GM12878 (cell line): ENCODE measurements around the gene SFI1. TPM values are rescaled to one million over a fixed set of nuclear protein-coding genes. Genes with fewer than 3 reads are reported as not detected.

Experiments
- ATAC-seq: fragments of 200-7000 bp; cut with Tn5 transposase; 3 replicates; pipeline ENCODE4 v1.9.1; 2020; ENCODE audit warnings: mild to moderate bottlenecking, moderate library complexity
- BruUV-seq: library from RNA; stranded (reverse); fragments of 400-500 nt; replicated peaks from 2 replicates; lab custom pipeline; 2021; lab: Mats Ljungman, UMichigan
- CTCF ChIA-PET: fragments of 300-600 bp; sonication (Branson Sonifier 250); formaldehyde crosslinking; extraction: SDS; loops from one replicate; lab custom pipeline; 2021; ENCODE audit warnings: inconsistent platforms; lab: Yijun Ruan, JAX
- POLR2A ChIA-PET: fragments of 350-600 bp; formaldehyde crosslinking; extraction: SDS; loops from one replicate; lab custom pipeline; 2021; ENCODE audit warnings: inconsistent platforms; lab: Charles Lee
- RAD21 ChIA-PET: fragments of 300-600 bp; sonication (Branson Sonifier 250); formaldehyde crosslinking; loops from one replicate; lab custom pipeline; 2023; ENCODE audit warnings: antibody characterized with exemption; ENCODE audit not compliant: unreplicated experiment; lab: Charles Lee
- SMC1A ChIA-PET: fragments of 300-600 bp; sonication (Branson Sonifier 250); formaldehyde crosslinking; loops from one replicate; lab custom pipeline; 2023; ENCODE audit not compliant: unreplicated experiment, uncharacterized antibody; lab: Charles Lee
- DNase-seq: peaks from one replicate; pipeline ENCODE4 v3.0.0-alpha.2; 2011; ENCODE audit warnings: low read depth, low spot score
- FAIRE-seq: peaks from 3 replicates; lab custom pipeline; 2011; peaks lifted over from hg19 to GRCh38; lab: Jason Lieb, UNC
- H2AFZ ChIP-seq: 2 replicates; pipeline ENCODE4 v1.6.0; 2011; ENCODE audit warnings: low read depth, low read length, control low read depth; ENCODE audit not compliant: control insufficient read depth
- H3K27ac ChIP-seq: 2 replicates; pipeline ENCODE4 v1.5.1; 2011; ENCODE audit warnings: control low read depth; ENCODE audit not compliant: control insufficient read depth, insufficient read depth
- H3K27me3 ChIP-seq, 2 experiments: replicated peaks in 1 of 2; 2 replicates each; pipeline versions ENCODE4 v1.6.0 to v1.6.1; 2011; ENCODE audit warnings: low read length in 1 of 2; ENCODE audit not compliant: control insufficient read depth in 2 of 2, insufficient read depth in 2 of 2
- H3K36me3 ChIP-seq, 2 experiments: 2 replicates each; pipeline ENCODE4 v1.5.1; 2011; ENCODE audit warnings: low read length in 1 of 2; ENCODE audit not compliant: control insufficient read depth in 2 of 2, insufficient read depth in 2 of 2
- H3K4me1 ChIP-seq: 2 replicates; pipeline ENCODE4 v1.6.1; 2011; ENCODE audit warnings: mild to moderate bottlenecking, low read length, moderate library complexity, mixed read lengths; ENCODE audit not compliant: control insufficient read depth, insufficient read depth
- H3K4me2 ChIP-seq: 2 replicates; pipeline ENCODE4 v1.6.0; 2011; ENCODE audit warnings: control low read depth; ENCODE audit not compliant: control insufficient read depth, insufficient read depth
- H3K4me3 ChIP-seq: fragments of 200-600 bp; sonication (generic); 2 replicates; pipeline ENCODE4 v1.5.1; 2016
- H3K79me2 ChIP-seq: 2 replicates; pipeline ENCODE4 v1.6.0; 2011; ENCODE audit warnings: low read length; ENCODE audit not compliant: control insufficient read depth, insufficient read depth
- H3K9ac ChIP-seq: 2 replicates; pipeline ENCODE4 v1.8.0; 2011; ENCODE audit warnings: low read length, control low read depth, mixed read lengths; ENCODE audit not compliant: control insufficient read depth, insufficient read depth
- H3K9me3 ChIP-seq: replicated peaks from 3 replicates; pipeline ENCODE4 v1.5.1; 2011; ENCODE audit warnings: mild to moderate bottlenecking, low read length; ENCODE audit not compliant: control insufficient read depth, insufficient read depth
- H4K20me1 ChIP-seq: 2 replicates; pipeline ENCODE4 v1.6.0; 2011; ENCODE audit not compliant: control insufficient read depth, insufficient read depth
- BRCA1 ChIP-seq: IDR thresholded peaks from 2 replicates; pipeline ENCODE4 v1.6.1; 2011; ENCODE audit warnings: low read depth, low read length, improper control_type of control experiment
- CBX3 ChIP-seq: fragments of 200-600 bp; sonication (generic); IDR thresholded peaks from 2 replicates; pipeline ENCODE4 v1.6.1; 2016; ENCODE audit warnings: low read depth, borderline replicate concordance
- HDGF ChIP-seq: fragments of 450-650 bp; IDR thresholded peaks from 2 replicates; pipeline ENCODE4 v1.6.1; 2016; ENCODE audit warnings: antibody characterized with exemption
- KDM1A ChIP-seq: fragments of 200-600 bp; sonication (generic); IDR thresholded peaks from 2 replicates; pipeline ENCODE4 v1.6.1; 2016; ENCODE audit warnings: borderline replicate concordance
- MEF2A ChIP-seq: IDR thresholded peaks from 2 replicates; pipeline ENCODE4 v1.6.1; 2011; ENCODE audit warnings: low read depth, mild to moderate bottlenecking, low read length, moderate library complexity; ENCODE audit not compliant: insufficient read depth
- MTA2 ChIP-seq: fragments of 450-650 bp; IDR thresholded peaks from 2 replicates; pipeline ENCODE4 v1.6.1; 2016; ENCODE audit warnings: low read depth, mild to moderate bottlenecking, moderate library complexity
- NRF1 ChIP-seq: conservative IDR thresholded peaks from 2 replicates; pipeline ENCODE4 v1.6.1; 2011; ENCODE audit warnings: mild to moderate bottlenecking, low read depth, low read length, improper control_type of control experiment
- PAX8 ChIP-seq: fragments of 450-650 bp; IDR thresholded peaks from 2 replicates; pipeline ENCODE4 v1.6.1; 2017; ENCODE audit warnings: mild to moderate bottlenecking, moderate library complexity
- RBBP5 ChIP-seq: fragments of 200-600 bp; sonication (generic); conservative IDR thresholded peaks from 2 replicates; pipeline ENCODE4 v1.6.1; 2016
- SIN3A ChIP-seq: IDR thresholded peaks from 2 replicates; pipeline ENCODE4 v1.6.1; 2012; ENCODE audit warnings: low read depth, low read length, improper control_type of control experiment
- TCF3 ChIP-seq: IDR thresholded peaks from 2 replicates; pipeline ENCODE4 v1.6.1; 2012; ENCODE audit warnings: low read depth, mild to moderate bottlenecking, low read length, borderline replicate concordance; ENCODE audit not compliant: insufficient read depth
- ZNF24 ChIP-seq: fragments of 450-650 bp; IDR thresholded peaks from 2 replicates; pipeline ENCODE4 v1.6.1; 2017; ENCODE audit warnings: antibody characterized with exemption, mild to moderate bottlenecking
- WGBS: methylation state at CpG from one replicate; pipeline ENCODE4 v1.1.6; 2016; ENCODE audit warnings: low lambda C conversion rate; ENCODE audit not compliant: insufficient replicate concordance, insufficient coverage; ENCODE audit errors: missing lambda C conversion rate; 5-methylcytosine and 5-hydroxymethylcytosine counted together
- in situ Hi-C: fragments of 300-500 bp; cut with MboI; formaldehyde crosslinking; loops from 9 replicates; pipeline ENCODE4 v1.14.3; 2018; ENCODE audit warnings: mixed read lengths
- intact Hi-C: fragments of 100-400 bp; cut with micrococcal nuclease; formaldehyde crosslinking; loops from one replicate; pipeline ENCODE4 v1.14.2; 2022; ENCODE audit not compliant: unreplicated experiment
- polyA plus RNA-seq, 11 experiments: library from polyadenylated mRNA; depleted of rRNA in 4 of 11; unstranded in 6 of 11; stranded (reverse) in 5 of 11; fragments of >200 nt; fragmentation: Nextera tagmentation in 4 of 11; fragmentation: Illumina TruSeq in 1 of 11; extraction: Ambion mirVana in 4 of 11; extraction: Trizol in 1 of 11; gene quantifications; 1 replicate in 1 of 11; 2 replicates in 10 of 11; pipeline versions ENCODE4 v1.2.1 to v1.2.3, GENCODE V29; 2011 to 2016; ENCODE audit warnings: inconsistent platforms in 2 of 11, missing spikeins in 2 of 11, low read depth in 1 of 11
- total RNA-seq, 4 experiments: library from RNA; depleted of rRNA in 3 of 4; stranded (reverse); fragments of >200 nt in 3 of 4; fragmentation: Illumina TruSeq in 1 of 4; extraction: Trizol in 1 of 4; gene quantifications; 2 replicates each; pipeline versions ENCODE4 v1.2.1 to v1.2.3, GENCODE V29; 2013 to 2021
- TF ChIP-seq, protein P1 (sequence below): fragments of 450-650 bp; formaldehyde crosslinking; IDR thresholded peaks from 2 replicates; pipeline ENCODE4 v1.4.0; 2020; ENCODE audit warnings: mild to moderate bottlenecking, moderate library complexity
- TF ChIP-seq, protein P2 (sequence below): fragments of 450-650 bp; IDR thresholded peaks from 2 replicates; pipeline ENCODE4 v1.6.1; 2018; ENCODE audit warnings: borderline replicate concordance, mild to moderate bottlenecking; ENCODE audit not compliant: partially characterized antibody
- TF ChIP-seq, protein P3 (sequence below): fragments of 450-650 bp; IDR thresholded peaks from 2 replicates; pipeline ENCODE4 v1.6.1; 2017; ENCODE audit warnings: low read depth, mild to moderate bottlenecking, moderate library complexity

SFI1 gene
- total and polyA plus RNA-seq, 10 of the 15 experiments (the other 5 are each of a cell fraction or from before 2014, with no cell fraction given): 6.3 to 70.1 (median 30.4) TPM

DNA sequence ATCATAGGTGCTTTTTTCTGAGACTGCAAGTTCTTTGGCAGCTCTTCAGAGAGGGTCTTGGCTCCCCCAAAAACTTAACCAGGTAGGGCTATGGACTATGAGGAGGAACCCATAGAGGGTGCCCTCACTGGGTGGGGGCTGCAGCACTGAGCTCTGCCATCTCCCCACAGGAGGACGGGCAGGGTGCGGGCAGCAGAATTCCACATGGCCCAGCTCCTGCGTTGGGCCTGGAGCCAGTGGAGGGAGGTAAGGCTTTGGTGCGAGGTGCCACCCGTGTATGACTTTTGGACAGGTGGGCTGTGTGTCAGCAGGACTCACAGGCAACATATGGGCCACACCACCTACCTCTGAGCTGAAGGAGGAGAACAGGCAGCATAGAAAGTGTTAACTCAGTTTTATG lies 107.2 kb downstream of the SFI1 start (continued):
- TF ChIP-seq, protein P1, sequence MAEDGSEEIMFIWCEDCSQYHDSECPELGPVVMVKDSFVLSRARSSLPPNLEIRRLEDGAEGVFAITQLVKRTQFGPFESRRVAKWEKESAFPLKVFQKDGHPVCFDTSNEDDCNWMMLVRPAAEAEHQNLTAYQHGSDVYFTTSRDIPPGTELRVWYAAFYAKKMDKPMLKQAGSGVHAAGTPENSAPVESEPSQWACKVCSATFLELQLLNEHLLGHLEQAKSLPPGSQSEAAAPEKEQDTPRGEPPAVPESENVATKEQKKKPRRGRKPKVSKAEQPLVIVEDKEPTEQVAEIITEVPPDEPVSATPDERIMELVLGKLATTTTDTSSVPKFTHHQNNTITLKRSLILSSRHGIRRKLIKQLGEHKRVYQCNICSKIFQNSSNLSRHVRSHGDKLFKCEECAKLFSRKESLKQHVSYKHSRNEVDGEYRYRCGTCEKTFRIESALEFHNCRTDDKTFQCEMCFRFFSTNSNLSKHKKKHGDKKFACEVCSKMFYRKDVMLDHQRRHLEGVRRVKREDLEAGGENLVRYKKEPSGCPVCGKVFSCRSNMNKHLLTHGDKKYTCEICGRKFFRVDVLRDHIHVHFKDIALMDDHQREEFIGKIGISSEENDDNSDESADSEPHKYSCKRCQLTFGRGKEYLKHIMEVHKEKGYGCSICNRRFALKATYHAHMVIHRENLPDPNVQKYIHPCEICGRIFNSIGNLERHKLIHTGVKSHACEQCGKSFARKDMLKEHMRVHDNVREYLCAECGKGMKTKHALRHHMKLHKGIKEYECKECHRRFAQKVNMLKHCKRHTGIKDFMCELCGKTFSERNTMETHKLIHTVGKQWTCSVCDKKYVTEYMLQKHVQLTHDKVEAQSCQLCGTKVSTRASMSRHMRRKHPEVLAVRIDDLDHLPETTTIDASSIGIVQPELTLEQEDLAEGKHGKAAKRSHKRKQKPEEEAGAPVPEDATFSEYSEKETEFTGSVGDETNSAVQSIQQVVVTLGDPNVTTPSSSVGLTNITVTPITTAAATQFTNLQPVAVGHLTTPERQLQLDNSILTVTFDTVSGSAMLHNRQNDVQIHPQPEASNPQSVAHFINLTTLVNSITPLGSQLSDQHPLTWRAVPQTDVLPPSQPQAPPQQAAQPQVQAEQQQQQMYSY: no peak
- no peak for TF ChIP-seq HDGF
- TF ChIP-seq SIN3A: no peak
- no peak for TF ChIP-seq NRF1
- no peak for TF ChIP-seq RBBP5
- no peak for TF ChIP-seq TCF3

DNA sequence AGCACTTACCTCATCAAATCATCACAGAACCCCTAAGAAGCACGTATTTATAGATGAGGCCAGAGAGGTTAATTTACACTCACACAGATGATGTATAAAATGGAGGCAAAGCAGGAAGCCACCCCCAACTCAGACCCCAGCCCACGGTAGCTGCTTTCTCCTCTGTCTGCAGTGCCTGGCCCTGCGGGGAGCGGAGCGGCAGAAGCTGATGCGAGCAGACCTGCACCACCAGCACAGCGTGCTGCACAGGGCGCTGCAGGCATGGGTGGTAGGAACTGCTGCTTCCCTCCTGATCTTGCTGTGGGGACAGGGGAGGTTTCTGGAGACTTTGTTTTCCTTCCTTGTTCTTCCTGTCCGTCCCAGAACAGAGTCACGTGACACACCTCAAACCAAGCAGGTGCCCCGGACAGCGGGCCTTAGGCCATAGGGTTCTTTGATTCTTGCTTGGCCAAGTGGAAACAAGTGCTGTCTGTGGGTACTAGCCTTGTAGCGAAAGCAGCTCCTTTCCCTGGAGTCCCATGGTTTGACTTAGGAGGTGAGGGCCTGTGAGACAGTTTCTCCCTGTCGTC lies 107.9 kb downstream of the SFI1 start:
- intact Hi-C loops (no loop called here), in situ Hi-C loops (no loop called here)
- ChIA-PET POLR2A (interaction anchor here (1.2 kb wide), 1 partner anchor 31 kb away, joined by 3 read pairs; no protein-coding TSS in a partner anchor), CTCF (no interaction called here), SMC1A (interaction anchor here (0.7 kb wide), 1 partner anchor 47 kb away, joined by 3 read pairs; no protein-coding TSS in a partner anchor), RAD21 (interaction anchor here (0.9 kb wide), 1 partner anchor 22 kb away, joined by 4 read pairs; no protein-coding TSS in a partner anchor)
- Histone ChIP-seq H3K4me3 (no peak overlapping the region), H3K79me2 (no peaks in the 10 kb centered on the region), H3K27ac (no peak overlapping the region), H2AFZ (no peak overlapping the region), H3K9me3 (no peaks in the 10 kb centered on the region), H3K4me2 (no peak overlapping the region), H3K27me3 (no peaks in the 10 kb centered on the region), H4K20me1 (no peaks in the 10 kb centered on the region), H3K4me1 (no peaks in the 10 kb centered on the region), H3K9ac (no peak overlapping the region), H3K36me3 (peaks cover 17 to 31% of the 10 kb centered on the region in 2 experiments)
- no peak for ATAC-seq
- WGBS: 95% methylated on average over 14 of the region's 14 CpGs
- FAIRE-seq: no peak
- DNase-seq: no peak
- no TSS peak for BruUV-seq
- TF ChIP-seq NRF1 (no peak), MTA2 (no peak), CBX3 (no peak), BRCA1 (no peak), PAX8 (no peak), MEF2A (no peak), KDM1A (no peak), ZNF24 (no peak)
- TF ChIP-seq, protein P2, sequence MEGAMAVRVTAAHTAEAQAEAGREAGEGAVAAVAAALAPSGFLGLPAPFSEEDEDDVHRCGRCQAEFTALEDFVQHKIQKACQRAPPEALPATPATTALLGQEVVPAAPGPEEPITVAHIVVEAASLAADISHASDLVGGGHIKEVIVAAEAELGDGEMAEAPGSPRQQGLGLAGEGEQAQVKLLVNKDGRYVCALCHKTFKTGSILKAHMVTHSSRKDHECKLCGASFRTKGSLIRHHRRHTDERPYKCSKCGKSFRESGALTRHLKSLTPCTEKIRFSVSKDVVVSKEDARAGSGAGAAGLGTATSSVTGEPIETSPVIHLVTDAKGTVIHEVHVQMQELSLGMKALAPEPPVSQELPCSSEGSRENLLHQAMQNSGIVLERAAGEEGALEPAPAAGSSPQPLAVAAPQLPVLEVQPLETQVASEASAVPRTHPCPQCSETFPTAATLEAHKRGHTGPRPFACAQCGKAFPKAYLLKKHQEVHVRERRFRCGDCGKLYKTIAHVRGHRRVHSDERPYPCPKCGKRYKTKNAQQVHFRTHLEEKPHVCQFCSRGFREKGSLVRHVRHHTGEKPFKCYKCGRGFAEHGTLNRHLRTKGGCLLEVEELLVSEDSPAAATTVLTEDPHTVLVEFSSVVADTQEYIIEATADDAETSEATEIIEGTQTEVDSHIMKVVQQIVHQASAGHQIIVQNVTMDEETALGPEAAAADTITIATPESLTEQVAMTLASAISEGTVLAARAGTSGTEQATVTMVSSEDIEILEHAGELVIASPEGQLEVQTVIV: no peak
- TF ChIP-seq, protein P3, sequence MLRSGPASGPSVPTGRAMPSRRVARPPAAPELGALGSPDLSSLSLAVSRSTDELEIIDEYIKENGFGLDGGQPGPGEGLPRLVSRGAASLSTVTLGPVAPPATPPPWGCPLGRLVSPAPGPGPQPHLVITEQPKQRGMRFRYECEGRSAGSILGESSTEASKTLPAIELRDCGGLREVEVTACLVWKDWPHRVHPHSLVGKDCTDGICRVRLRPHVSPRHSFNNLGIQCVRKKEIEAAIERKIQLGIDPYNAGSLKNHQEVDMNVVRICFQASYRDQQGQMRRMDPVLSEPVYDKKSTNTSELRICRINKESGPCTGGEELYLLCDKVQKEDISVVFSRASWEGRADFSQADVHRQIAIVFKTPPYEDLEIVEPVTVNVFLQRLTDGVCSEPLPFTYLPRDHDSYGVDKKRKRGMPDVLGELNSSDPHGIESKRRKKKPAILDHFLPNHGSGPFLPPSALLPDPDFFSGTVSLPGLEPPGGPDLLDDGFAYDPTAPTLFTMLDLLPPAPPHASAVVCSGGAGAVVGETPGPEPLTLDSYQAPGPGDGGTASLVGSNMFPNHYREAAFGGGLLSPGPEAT: no peak
